Right lobe of liver (tissue), 4 donors: Measurements from ENCODE around the gene POM121C.
"Not testable (repeated sequence)": the region's sequence is repeated elsewhere in the genome, so short reads cannot be mapped to it uniquely, and the experiment has no call there.

ENCODE experiments used
- POLR2A ChIP-seq: fragments of 450-650 bp; IDR thresholded peaks from one replicate; pipeline ENCODE4 v1.6.1; 2017; ENCODE audit warnings: antibody characterized with exemption, mild to moderate bottlenecking
- TF ChIP-seq, protein P1 (sequence below), 4 donors: fragments of 200-600 bp in 3 of 4; fragments of 450-650 bp in 1 of 4; IDR thresholded peaks; one replicate each; pipeline versions ENCODE4 v1.5.1 to v1.8.0; 2016 to 2022; ENCODE audit warnings: antibody characterized with exemption in 4 of 4, mild to moderate bottlenecking in 2 of 4
- donor health status: DM: no; HTN: no; CAD: no.
- donor health status: DM: no; HTN: no; CAD: no.
- donor health status: DM: no; HTN: yes; CAD: no.

- TF ChIP-seq, protein P1, sequence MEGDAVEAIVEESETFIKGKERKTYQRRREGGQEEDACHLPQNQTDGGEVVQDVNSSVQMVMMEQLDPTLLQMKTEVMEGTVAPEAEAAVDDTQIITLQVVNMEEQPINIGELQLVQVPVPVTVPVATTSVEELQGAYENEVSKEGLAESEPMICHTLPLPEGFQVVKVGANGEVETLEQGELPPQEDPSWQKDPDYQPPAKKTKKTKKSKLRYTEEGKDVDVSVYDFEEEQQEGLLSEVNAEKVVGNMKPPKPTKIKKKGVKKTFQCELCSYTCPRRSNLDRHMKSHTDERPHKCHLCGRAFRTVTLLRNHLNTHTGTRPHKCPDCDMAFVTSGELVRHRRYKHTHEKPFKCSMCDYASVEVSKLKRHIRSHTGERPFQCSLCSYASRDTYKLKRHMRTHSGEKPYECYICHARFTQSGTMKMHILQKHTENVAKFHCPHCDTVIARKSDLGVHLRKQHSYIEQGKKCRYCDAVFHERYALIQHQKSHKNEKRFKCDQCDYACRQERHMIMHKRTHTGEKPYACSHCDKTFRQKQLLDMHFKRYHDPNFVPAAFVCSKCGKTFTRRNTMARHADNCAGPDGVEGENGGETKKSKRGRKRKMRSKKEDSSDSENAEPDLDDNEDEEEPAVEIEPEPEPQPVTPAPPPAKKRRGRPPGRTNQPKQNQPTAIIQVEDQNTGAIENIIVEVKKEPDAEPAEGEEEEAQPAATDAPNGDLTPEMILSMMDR (IDR thresholded peaks at IDR 0.05) = not testable (repeated sequence)
- not testable (repeated sequence) for TF ChIP-seq POLR2A
Observed at GRCh38 chr7:75395329-75395728, 90.8 kb downstream of the POM121C start, which contains the start of gene TRIM73.
